CD14-positive monocyte (primary cell): Measurements from ENCODE around the gene BCAS4. TPM values are rescaled to one million over a fixed set of nuclear protein-coding genes. Genes with fewer than 3 reads are reported as not detected.
A peak's percentile ranks its signal among the peaks of the same experiment; 100 is the strongest.

Experiments used
- DNase-seq, 3 donors: peaks; one replicate each; pipeline ENCODE4 v3.0.0-alpha.2; 2011 to 2022
- H2AFZ ChIP-seq: 2 replicates; pipeline ENCODE4 v1.6.0; 2012; ENCODE audit warnings: mild to moderate bottlenecking, low read depth, low read length, inconsistent platforms; ENCODE audit not compliant: insufficient read depth, poor library complexity, severe bottlenecking
- H3K27ac ChIP-seq, 2 donors: 1 replicate in 1 of 2; 2 replicates in 1 of 2; pipeline ENCODE4 v1.5.1; 2012 to 2013; ENCODE audit warnings: low read length in 2 of 2, control low read depth in 1 of 2, inconsistent platforms in 1 of 2, low read depth in 1 of 2, mild to moderate bottlenecking in 1 of 2
- H3K27me3 ChIP-seq, 2 donors: one replicate each; pipeline versions ENCODE4 v1.6.0 to v1.6.1; 2011 to 2013; ENCODE audit warnings: low read length in 2 of 2; ENCODE audit not compliant: control insufficient read depth in 2 of 2, insufficient read depth in 2 of 2
- H3K36me3 ChIP-seq, 2 donors: replicated peaks in 1 of 2; 1 replicate in 1 of 2; 2 replicates in 1 of 2; pipeline versions ENCODE4 v1.5.1 to v1.6.1; 2012 to 2013; ENCODE audit warnings: low read length in 2 of 2, control low read depth in 1 of 2, inconsistent platforms in 1 of 2, mild to moderate bottlenecking in 1 of 2; ENCODE audit not compliant: insufficient read depth in 2 of 2, control insufficient read depth in 1 of 2
- H3K4me1 ChIP-seq, 2 donors: 1 replicate in 1 of 2; 2 replicates in 1 of 2; pipeline versions ENCODE4 v1.5.1 to v1.6.1; 2012 to 2013; ENCODE audit warnings: low read length in 2 of 2, control low read depth in 1 of 2, inconsistent platforms in 1 of 2, mild to moderate bottlenecking in 1 of 2, moderate library complexity in 1 of 2; ENCODE audit not compliant: insufficient read depth in 2 of 2, control insufficient read depth in 1 of 2
- H3K4me2 ChIP-seq: replicated peaks from 2 replicates; pipeline ENCODE3; 2012; ENCODE audit warnings: low read length, moderate library complexity, mild to moderate bottlenecking; ENCODE audit not compliant: poor library complexity, severe bottlenecking; ENCODE audit errors: extremely low read depth
- H3K4me3 ChIP-seq, 3 experiments: fragments of 200-600 bp in 1 of 3; sonication (generic) in 1 of 3; replicated peaks in 1 of 3; 1 replicate in 2 of 3; 2 replicates in 1 of 3; pipeline ENCODE4 v1.5.1; 2011 to 2013; ENCODE audit warnings: low read length in 3 of 3, mild to moderate bottlenecking in 3 of 3, control low read depth in 2 of 3, low read depth in 2 of 3, inconsistent platforms in 1 of 3, moderate library complexity in 1 of 3
- H3K79me2 ChIP-seq: 2 replicates; pipeline ENCODE4 v1.6.0; 2012; ENCODE audit warnings: mild to moderate bottlenecking, control low read depth, inconsistent platforms, low read length, moderate library complexity; ENCODE audit not compliant: insufficient read depth
- H3K9ac ChIP-seq: 2 replicates; pipeline ENCODE4 v1.6.0; 2017; ENCODE audit warnings: low read length, mild to moderate bottlenecking; ENCODE audit not compliant: insufficient read depth, poor library complexity, severe bottlenecking
- H3K9me3 ChIP-seq, 2 donors: replicated peaks in 1 of 2; 1 replicate in 1 of 2; 2 replicates in 1 of 2; pipeline versions ENCODE4 v1.5.1 to v1.6.1; 2012 to 2013; ENCODE audit warnings: low read length in 2 of 2, control low read depth in 1 of 2; ENCODE audit not compliant: control insufficient read depth in 1 of 2, insufficient read depth in 1 of 2
- H4K20me1 ChIP-seq: 2 replicates; pipeline ENCODE4 v1.6.0; 2012; ENCODE audit warnings: mild to moderate bottlenecking, low read length, control low read depth, moderate library complexity; ENCODE audit not compliant: insufficient read depth
- H3K27ac Mint-ChIP-seq, 7 donors: one replicate each; pipeline ENCODE4 v1.8.0; 2020; ENCODE audit warnings: mild to moderate bottlenecking in 7 of 7, mixed read lengths in 7 of 7, moderate library complexity in 6 of 7, inconsistent platforms in 2 of 7
- H3K27me3 Mint-ChIP-seq, 3 donors: one replicate each; pipeline ENCODE4 v1.8.0; 2021 to 2022; ENCODE audit warnings: low read depth in 3 of 3, mild to moderate bottlenecking in 3 of 3, mixed read lengths in 3 of 3, moderate library complexity in 3 of 3, inconsistent platforms in 1 of 3
- H3K36me3 Mint-ChIP-seq, 2 donors: one replicate each; pipeline ENCODE4 v1.8.0; 2020; ENCODE audit warnings: mixed read lengths in 2 of 2, inconsistent platforms in 1 of 2, mild to moderate bottlenecking in 1 of 2
- H3K4me1 Mint-ChIP-seq: one replicate; pipeline ENCODE4 v1.8.0; 2020; ENCODE audit warnings: mild to moderate bottlenecking, mixed read lengths
- H3K4me3 Mint-ChIP-seq, 2 donors: one replicate each; pipeline ENCODE4 v1.8.0; 2020; ENCODE audit warnings: mild to moderate bottlenecking in 2 of 2, mixed read lengths in 2 of 2, moderate library complexity in 1 of 2
- H3K9me3 Mint-ChIP-seq, 7 donors: one replicate each; pipeline ENCODE4 v1.8.0; 2020 to 2022; ENCODE audit warnings: mixed read lengths in 7 of 7, mild to moderate bottlenecking in 6 of 7, moderate library complexity in 6 of 7, inconsistent platforms in 2 of 7
- WGBS: methylation state at CpG from one replicate; pipeline ENCODE4 v1.1.5; 2013; ENCODE audit warnings: missing lambda C conversion rate; ENCODE audit not compliant: insufficient coverage; 5-methylcytosine and 5-hydroxymethylcytosine counted together
- intact Hi-C, 2 donors: fragments of 100-400 bp; cut with micrococcal nuclease; formaldehyde crosslinking; loops; one replicate each; pipeline versions ENCODE4 v1.15.0 to v1.15.1; 2023
- polyA plus RNA-seq, 3 donors: library from polyadenylated mRNA; depleted of rRNA in 1 of 3; unstranded in 2 of 3; stranded (reverse) in 1 of 3; fragments of 300-500 nt in 2 of 3; fragments of >200 nt in 1 of 3; fragmentation: Illumina TruSeq in 2 of 3; gene quantifications; 1 replicate in 2 of 3; 2 replicates in 1 of 3; pipeline ENCODE4 v1.2.3, GENCODE V29; 2012 to 2021
- TF ChIP-seq, protein P1 (sequence below): fragments of 200-600 bp; IDR thresholded peaks from one replicate; pipeline ENCODE4 v1.8.0; 2022; ENCODE audit warnings: antibody characterized with exemption, mild to moderate bottlenecking

The BCAS4 gene
- polyA plus RNA-seq, 3 donors = 0.16 to 1.0 (median 0.69) TPM

DNA sequence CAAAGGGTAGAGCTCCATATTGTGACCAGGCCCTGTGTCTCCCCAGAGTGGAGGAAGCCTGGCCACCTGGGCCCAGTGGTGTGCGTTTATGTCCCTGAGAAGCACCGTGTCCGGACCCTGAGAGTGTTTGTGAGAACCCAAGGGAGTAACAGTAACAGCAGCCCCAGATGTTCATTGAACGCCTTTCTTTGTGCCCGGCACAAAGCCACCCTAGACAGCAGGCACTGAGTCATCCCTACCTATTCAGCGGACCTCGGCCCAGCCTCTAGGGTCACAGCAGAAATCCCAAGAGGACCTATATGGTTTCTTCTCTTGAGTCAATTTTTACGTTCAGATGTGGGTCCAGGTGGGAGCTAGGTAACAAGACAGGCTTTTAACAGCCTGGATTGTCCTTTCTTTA, 24.5 kb downstream of the BCAS4 start:
- intact Hi-C loops = no loop called here
- peaks cover 4% of the 10 kb centered on the region in 2 donors for H3K36me3 Mint-ChIP-seq
- Histone ChIP-seq H3K36me3 (no peaks in the 10 kb centered on the region), H3K9me3 (no peaks in the 10 kb centered on the region), H3K27ac (no peak overlapping the region), H3K4me3 (no peak overlapping the region), H3K27me3 (no peaks in the 10 kb centered on the region), H3K4me1 (peaks cover 8 to 17% of the 10 kb centered on the region in 2 donors), H3K79me2 (no peaks in the 10 kb centered on the region), H3K4me2 (no peak overlapping the region), H2AFZ (peak overlapping the region; percentile 53), H4K20me1 (no peaks in the 10 kb centered on the region), H3K9ac (no peak overlapping the region)
- TF ChIP-seq, protein P1, sequence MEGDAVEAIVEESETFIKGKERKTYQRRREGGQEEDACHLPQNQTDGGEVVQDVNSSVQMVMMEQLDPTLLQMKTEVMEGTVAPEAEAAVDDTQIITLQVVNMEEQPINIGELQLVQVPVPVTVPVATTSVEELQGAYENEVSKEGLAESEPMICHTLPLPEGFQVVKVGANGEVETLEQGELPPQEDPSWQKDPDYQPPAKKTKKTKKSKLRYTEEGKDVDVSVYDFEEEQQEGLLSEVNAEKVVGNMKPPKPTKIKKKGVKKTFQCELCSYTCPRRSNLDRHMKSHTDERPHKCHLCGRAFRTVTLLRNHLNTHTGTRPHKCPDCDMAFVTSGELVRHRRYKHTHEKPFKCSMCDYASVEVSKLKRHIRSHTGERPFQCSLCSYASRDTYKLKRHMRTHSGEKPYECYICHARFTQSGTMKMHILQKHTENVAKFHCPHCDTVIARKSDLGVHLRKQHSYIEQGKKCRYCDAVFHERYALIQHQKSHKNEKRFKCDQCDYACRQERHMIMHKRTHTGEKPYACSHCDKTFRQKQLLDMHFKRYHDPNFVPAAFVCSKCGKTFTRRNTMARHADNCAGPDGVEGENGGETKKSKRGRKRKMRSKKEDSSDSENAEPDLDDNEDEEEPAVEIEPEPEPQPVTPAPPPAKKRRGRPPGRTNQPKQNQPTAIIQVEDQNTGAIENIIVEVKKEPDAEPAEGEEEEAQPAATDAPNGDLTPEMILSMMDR = no peak
- WGBS = 98% methylated on average over 8 of the region's 8 CpGs
- H3K4me3 Mint-ChIP-seq = no peak overlapping the region
- no peak for DNase-seq
- H3K4me1 Mint-ChIP-seq = peaks cover 28% of the 10 kb centered on the region
- peaks cover 0 to 8% (median 3%) of the 10 kb centered on the region in 7 donors for H3K9me3 Mint-ChIP-seq
- H3K27me3 Mint-ChIP-seq = peaks cover 0 to 1% (median 0%) of the 10 kb centered on the region in 3 donors
- peak overlapping the region in 1 of 7 donors; percentile 21 for H3K27ac Mint-ChIP-seq

DNA sequence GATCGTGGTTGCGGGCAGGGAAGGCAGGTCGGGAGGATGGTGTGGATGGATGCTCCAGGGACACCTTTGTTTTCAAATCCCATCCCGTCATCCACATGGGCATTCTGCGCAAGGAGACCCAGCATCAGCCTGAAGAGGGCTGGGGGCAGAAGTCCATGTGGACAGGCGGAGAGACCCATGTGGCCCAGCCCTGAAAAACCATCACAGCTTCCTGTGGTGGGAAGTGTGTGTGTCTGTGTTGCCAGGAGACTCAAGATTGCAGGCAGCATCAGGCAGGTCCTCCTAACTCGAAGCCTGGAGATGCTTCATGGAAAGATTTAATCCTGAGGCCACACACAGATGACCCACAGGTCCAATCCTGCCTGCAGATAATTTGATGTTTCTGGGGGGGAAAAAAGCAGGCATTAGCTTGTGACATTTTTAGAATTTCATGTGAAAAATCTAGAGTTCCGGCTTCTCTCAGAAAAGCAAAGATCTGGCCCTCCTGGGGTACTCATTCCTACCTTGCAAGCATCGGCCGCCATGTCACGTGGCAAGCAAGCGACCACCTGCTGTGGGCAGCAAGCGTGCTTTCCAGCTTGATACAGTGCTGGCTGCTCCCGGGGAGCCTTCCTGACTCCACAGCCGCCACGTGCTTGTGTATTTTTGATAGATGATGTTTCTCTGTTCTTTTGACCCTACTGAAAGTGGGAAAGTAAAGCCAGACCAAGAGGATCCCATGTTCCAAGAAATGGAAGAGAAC, 25.8 kb downstream of the BCAS4 start:
- Histone ChIP-seq H3K9ac (no peak overlapping the region), H3K9me3 (no peaks in the 10 kb centered on the region), H3K4me2 (no peak overlapping the region), H3K27me3 (no peaks in the 10 kb centered on the region), H3K36me3 (no peaks in the 10 kb centered on the region), H3K4me1 (peaks cover 8 to 10% of the 10 kb centered on the region in 2 donors), H4K20me1 (no peaks in the 10 kb centered on the region), H3K27ac (no peak overlapping the region), H2AFZ (no peak overlapping the region), H3K79me2 (no peaks in the 10 kb centered on the region), H3K4me3 (no peak overlapping the region)
- DNase-seq = no peak
- Mint-ChIP-seq H3K4me3 (no peak overlapping the region), H3K36me3 (peaks cover 4% of the 10 kb centered on the region in 2 donors), H3K9me3 (peaks cover 0 to 8% (median 3%) of the 10 kb centered on the region in 7 donors), H3K4me1 (peaks cover 18% of the 10 kb centered on the region), H3K27ac (no peak overlapping the region), H3K27me3 (peaks cover 0 to 1% (median 0%) of the 10 kb centered on the region in 3 donors)
- 78% methylated on average over 13 of the region's 16 CpGs for WGBS
- TF ChIP-seq, protein P1 = no peak
- intact Hi-C loops = loop anchor here in 1 of 2 donors (10.0 kb wide), 1 partner anchor 104 kb away; no protein-coding TSS in a partner anchor
